Activated naive CD4-positive, alpha-beta T cell treated with anti-CD3 and anti-CD28 coated beads, Interleukin-2, amount 10 ng/mL, durations not matched to agents 7 days and 5 days (primary cell): Measurements from ENCODE around the gene CROCC2.

Source experiments
- CTCF ChIA-PET: fragments of 350-600 bp; sonication (Branson Sonifier 250); formaldehyde crosslinking; loops from one replicate; lab custom pipeline; 2021; ENCODE audit warnings: antibody characterized with exemption; lab: Charles Lee
- DNase-seq: peaks from one replicate; pipeline ENCODE4 v3.0.0-alpha.2; 2020
- H3K27ac Mint-ChIP-seq: one replicate; pipeline ENCODE4 v1.8.0; 2021; ENCODE audit warnings: mild to moderate bottlenecking, moderate library complexity, mixed read lengths
- H3K27me3 Mint-ChIP-seq: one replicate; pipeline ENCODE4 v1.8.0; 2021; ENCODE audit warnings: mild to moderate bottlenecking, mixed read lengths
- H3K36me3 Mint-ChIP-seq: one replicate; pipeline ENCODE4 v1.8.0; 2021; ENCODE audit warnings: mixed read lengths
- H3K4me1 Mint-ChIP-seq: one replicate; pipeline ENCODE4 v1.8.0; 2021; ENCODE audit warnings: mixed read lengths
- H3K4me3 Mint-ChIP-seq: one replicate; pipeline ENCODE4 v1.8.0; 2021; ENCODE audit warnings: mild to moderate bottlenecking, moderate library complexity, mixed read lengths
- H3K9me3 Mint-ChIP-seq: one replicate; pipeline ENCODE4 v1.8.0; 2021; ENCODE audit warnings: mixed read lengths

The CROCC2 gene

DNA sequence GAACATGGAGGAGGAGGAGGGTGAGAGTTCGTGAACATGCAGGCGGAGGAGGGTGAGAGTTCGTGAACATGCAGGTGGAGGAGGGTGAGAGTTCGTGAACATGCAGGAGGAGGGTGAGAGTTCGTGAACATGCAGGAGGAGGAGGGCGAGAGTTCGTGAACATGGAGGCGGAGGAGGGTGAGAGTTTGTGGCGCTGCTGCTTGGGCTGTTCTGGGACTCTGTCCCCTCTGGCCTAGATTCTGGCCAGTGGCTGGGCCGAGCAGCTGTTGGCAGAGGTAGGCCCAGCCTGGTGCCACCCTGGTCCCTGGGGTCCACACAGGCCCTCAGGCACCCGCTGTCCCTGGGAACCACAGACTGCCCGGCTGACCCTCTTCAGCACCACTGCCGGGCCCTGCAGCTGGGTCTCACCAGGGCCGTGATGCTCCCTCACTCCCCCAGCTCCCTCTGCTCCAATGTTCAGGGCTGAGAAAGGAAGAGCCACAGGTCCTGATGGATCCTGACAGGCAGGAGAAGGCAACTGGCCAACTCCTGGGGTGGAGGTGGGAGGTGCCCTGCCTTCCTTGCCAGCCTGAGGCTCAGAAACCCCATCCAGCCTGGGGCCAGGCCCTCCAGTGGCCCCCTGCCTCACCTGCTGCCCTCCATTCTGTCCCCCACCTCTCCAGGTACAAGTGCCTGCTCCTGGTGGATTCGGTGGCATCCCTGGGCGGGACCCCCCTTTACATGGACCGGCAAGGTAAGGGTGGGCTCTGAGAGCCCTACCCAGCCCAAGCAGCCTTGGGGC lies 33.6 kb upstream of the CROCC2 start:
- CTCF ChIA-PET: no interaction called here
- Mint-ChIP-seq H3K27ac (no peak overlapping the region), H3K4me3 (no peak overlapping the region), H3K4me1 (no peaks in the 10 kb centered on the region), H3K36me3 (no peaks in the 10 kb centered on the region), H3K9me3 (no peaks in the 10 kb centered on the region), H3K27me3 (no peaks in the 10 kb centered on the region)
- DNase-seq: no peak

DNA sequence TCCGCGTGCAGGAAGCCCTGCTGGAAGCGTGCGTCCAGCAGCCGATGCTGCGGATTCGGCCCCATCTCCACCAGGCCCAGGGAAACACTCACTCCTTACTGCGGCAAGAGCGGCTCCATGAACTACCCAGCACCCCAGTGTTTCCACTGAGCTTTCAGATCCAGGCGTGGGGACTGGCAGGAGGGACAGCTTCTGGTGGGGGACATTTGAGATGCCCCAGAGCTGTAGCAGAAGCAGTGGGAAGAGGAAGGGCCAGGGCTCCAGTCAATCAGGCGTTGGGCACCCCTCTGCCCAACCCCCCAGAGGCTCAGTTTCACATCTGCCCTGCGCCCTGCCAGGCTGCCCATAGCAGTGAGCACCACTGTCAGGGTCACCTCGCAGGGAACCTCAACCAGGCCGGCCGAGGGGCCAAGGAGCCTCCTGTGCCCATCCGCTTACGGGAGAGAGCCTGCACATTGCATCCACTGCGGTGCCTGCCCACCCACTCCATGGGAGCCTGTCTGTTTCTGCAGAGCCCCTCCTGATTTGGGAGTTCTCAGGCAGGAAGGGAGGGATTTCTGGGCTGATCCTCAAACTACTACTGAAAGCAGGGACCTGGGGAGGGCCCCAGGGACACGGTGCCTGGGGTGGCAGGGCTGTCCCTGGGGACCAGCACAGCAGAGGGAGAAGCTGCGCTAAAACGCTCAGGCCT lies 32.9 kb upstream of the CROCC2 start:
- no peaks in the 10 kb centered on the region for H3K36me3 Mint-ChIP-seq
- H3K4me3 Mint-ChIP-seq: no peak overlapping the region
- no peaks in the 10 kb centered on the region for H3K27me3 Mint-ChIP-seq
- no peak for DNase-seq
- H3K27ac Mint-ChIP-seq: no peak overlapping the region
- CTCF ChIA-PET: no interaction called here
- H3K9me3 Mint-ChIP-seq: no peaks in the 10 kb centered on the region
- H3K4me1 Mint-ChIP-seq: no peaks in the 10 kb centered on the region

DNA sequence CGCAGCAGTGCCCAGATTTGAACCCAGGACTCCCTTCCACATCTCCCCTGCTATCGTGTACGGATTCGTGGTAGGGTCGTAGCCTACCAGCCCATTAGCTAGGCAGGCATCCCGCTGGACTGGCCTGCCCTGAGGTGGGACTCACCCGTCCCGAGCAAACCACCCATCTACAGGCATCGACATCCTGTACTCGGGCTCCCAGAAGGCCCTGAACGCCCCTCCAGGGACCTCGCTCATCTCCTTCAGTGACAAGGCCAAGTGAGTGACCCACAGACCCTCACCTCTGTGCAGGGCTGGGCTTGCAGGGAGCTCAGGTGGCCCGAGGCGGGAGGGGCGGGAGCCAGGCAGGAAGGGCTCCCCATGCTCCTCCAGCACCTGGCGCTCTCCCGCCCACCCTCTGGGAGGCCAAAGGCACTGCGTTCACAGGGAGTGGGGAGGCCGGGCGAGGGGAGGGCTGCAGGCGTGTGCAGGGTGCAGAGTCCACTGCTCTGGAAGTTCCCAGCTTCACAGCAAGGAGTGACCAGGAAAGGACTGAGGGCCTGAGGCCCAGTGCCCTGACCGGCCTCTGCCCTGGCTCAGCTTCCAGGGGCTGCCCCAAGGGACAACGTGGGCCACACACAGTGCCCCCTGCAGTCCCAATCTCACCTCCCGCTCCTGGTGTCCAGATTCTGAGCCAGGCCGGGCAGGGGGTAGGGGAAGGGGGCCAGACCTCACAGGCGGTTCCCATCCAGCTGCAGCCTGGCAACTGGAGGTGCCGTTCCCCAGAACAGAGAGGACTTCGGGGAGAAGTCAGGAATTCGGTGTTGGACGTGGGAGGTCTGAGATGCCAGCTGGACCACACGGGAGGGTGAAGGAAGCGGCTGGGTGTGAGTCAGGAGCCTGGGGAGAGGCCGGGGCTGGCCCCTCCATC lies 32.1 kb upstream of the CROCC2 start:
- CTCF ChIA-PET: interaction anchor here (1.1 kb wide), 1 partner anchor 23 kb away, joined by 3 read pairs; no protein-coding TSS in a partner anchor
- DNase-seq: no peak
- Mint-ChIP-seq H3K9me3 (no peaks in the 10 kb centered on the region), H3K27ac (no peak overlapping the region), H3K27me3 (no peaks in the 10 kb centered on the region), H3K36me3 (no peaks in the 10 kb centered on the region), H3K4me3 (no peak overlapping the region), H3K4me1 (no peaks in the 10 kb centered on the region)

DNA sequence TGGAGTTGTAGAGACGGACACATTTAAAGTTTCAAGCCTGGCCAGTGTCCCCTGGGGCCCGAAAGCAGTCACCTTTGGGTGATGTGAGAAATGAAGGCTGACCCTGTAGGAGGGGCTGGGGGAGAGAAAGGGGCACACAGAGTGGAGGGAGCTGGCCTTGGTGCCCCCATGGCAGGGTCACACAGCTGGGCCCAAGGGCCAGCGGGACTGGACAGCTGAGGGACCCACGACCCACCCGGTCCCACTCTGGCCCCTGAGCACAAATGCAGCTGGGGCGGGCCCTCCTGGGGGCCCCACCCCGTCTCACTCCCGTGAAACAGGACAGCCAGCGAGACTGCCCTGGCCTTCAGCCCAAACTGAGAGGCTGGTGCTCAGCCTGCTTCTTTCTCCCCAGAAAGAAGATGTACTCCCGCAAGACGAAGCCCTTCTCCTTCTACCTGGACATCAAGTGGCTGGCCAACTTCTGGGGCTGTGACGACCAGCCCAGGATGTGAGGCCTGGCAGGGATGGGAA lies 31.4 kb upstream of the CROCC2 start:
- no peak overlapping the region for H3K4me3 Mint-ChIP-seq
- no peaks in the 10 kb centered on the region for H3K9me3 Mint-ChIP-seq
- H3K36me3 Mint-ChIP-seq: no peaks in the 10 kb centered on the region
- H3K27ac Mint-ChIP-seq: no peak overlapping the region
- no peaks in the 10 kb centered on the region for H3K4me1 Mint-ChIP-seq
- no peaks in the 10 kb centered on the region for H3K27me3 Mint-ChIP-seq
- CTCF ChIA-PET: interaction anchor here (1.1 kb wide), 1 partner anchor 24 kb away, joined by 3 read pairs; no protein-coding TSS in a partner anchor
- no peak for DNase-seq

DNA sequence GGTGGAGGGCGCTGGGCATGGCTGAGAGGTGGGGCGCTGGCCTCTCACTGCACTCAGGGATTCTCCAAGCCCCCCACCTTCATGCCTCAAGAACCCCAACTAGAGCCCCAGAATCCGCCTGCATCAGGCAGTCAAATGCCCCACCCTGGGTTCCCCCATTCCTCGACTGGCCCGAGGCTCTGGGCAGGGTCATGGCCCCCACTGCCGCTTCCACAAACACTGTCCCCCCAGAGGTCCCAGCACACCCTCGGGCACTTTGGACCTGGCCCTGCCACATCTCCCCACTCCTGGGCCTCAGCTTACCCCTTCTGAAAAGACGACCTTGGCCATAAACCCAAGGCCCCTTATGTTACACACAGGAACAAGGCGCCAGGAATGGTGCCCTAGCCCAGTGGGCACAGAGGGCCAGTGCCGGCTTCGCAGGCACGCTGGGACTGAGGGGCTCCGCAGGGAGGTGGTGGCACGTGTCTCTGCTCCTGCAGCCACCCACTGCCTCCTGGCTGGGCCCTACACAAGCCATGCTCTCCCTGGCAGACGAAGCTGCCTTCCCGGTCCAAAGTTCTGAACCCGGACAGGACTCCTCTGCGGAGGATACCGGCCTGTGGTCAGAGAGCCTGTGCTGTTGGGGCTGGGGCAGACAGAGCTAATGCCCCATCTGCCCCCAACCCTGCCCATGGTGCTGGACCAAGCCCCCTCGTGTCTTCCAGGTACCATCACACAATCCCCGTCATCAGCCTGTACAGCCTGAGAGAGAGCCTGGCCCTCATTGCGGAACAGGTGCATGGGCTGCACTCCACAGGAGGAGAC lies 30.7 kb upstream of the CROCC2 start:
- CTCF ChIA-PET: no interaction called here
- DNase-seq: no peak
- Mint-ChIP-seq H3K9me3 (no peaks in the 10 kb centered on the region), H3K4me1 (no peaks in the 10 kb centered on the region), H3K36me3 (no peaks in the 10 kb centered on the region), H3K27me3 (no peaks in the 10 kb centered on the region), H3K4me3 (no peak overlapping the region), H3K27ac (no peak overlapping the region)

DNA sequence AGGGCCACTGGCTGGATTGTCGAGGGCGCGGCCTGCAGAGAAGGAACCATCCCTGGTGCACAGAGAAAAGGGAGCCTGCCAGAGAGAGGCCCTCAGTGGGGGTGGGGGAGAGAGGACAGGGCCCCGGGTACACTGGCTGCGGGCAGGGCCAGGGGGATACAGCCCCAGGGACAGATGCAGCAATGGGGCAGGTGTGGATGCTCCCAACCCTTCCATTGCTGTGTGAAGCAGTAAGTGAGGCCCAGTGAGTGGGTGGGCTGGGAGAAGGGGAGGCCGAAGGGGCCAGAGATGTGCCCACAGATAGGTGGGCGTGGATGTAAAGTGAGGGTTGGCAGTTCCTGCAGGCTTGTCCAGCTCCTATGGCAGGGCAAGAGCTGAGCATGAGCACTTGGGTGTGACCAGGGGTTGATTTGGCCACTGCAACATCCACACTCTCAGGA lies 30.1 kb upstream of the CROCC2 start:
- H3K4me3 Mint-ChIP-seq: no peak overlapping the region
- no peak for DNase-seq
- no peaks in the 10 kb centered on the region for H3K9me3 Mint-ChIP-seq
- no peaks in the 10 kb centered on the region for H3K36me3 Mint-ChIP-seq
- H3K4me1 Mint-ChIP-seq: no peaks in the 10 kb centered on the region
- H3K27me3 Mint-ChIP-seq: no peaks in the 10 kb centered on the region
- CTCF ChIA-PET: no interaction called here
- no peak overlapping the region for H3K27ac Mint-ChIP-seq

DNA sequence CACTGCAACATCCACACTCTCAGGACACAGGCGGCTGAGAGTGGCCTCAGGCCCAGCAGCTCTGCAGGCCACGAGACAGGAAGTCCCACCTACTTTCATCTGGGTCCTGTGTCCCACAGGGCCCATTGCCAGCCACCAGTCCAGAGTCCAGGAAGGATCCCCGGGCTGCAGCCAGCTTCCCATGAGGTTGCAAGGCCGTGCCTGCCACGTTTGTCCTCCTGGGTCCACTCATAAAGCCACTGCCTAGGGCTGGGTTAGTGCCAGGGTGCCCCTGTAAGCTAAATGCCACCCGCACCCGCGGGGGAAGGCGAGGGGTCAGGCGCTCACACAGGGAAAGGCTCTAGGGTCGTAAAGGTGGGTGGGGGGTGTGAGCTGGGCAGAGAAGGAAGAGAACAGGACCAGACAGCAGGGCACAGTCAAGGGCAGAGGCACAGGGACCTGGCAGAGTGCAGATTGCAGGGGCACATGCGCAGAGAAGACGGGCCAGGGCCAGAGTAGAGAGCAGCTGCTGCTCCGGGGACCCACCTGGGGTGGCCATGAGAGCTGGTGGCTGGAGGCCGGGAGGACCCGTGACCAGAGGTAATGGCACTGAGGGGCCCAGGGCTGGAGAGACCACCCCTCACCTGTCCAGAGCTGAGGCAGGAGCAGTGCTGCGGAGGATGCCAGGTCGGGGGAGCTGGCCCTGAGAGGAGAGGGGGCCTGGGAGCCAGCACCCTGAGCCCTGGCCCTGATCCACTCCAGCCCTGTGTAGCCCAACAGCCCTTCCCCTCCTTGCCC lies 29.5 kb upstream of the CROCC2 start:
- Mint-ChIP-seq H3K27ac (no peak overlapping the region), H3K27me3 (no peaks in the 10 kb centered on the region), H3K9me3 (no peaks in the 10 kb centered on the region), H3K4me3 (no peak overlapping the region), H3K4me1 (no peaks in the 10 kb centered on the region), H3K36me3 (no peaks in the 10 kb centered on the region)
- no peak for DNase-seq
- CTCF ChIA-PET: no interaction called here

DNA sequence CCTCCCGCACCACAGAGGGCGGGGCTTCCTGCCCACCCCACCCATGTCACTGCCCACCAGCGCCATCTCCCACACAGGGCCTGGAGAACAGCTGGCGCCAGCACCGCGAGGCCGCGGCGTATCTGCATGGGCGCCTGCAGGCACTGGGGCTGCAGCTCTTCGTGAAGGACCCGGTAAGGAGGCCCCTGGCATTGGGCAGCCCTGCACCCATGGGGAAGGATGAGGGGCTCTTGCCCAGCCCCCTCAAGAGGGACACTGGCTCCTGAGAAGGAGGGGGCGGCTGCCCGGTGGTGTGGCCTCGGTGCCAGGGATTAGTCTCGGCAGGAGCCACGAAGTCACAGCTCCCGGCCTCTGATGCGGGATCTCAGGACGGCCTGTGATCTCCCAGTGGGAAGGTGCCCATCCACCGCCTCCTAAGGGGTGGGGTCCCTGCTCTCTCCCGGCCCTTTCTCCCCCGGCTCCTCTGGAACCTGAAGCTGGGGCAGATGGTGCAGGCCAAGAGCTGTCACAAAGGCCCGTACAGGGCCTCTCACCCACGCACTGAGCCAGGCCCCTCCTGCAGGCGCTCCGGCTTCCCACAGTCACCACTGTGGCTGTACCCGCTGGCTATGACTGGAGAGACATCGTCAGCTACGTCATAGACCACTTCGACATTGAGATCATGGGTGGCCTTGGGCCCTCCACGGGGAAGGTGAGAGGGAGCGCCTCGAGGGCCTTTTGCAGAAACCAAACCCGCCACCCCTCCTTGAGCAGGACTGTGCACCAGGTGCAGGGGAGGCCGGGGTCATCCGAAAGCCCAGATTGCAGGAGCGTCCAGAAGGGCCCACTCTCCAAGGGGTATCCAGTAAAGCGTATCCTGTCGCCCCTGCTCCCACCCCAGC lies 28.4 kb upstream of the CROCC2 start:
- Mint-ChIP-seq H3K36me3 (no peaks in the 10 kb centered on the region), H3K4me3 (no peak overlapping the region), H3K27me3 (no peaks in the 10 kb centered on the region), H3K9me3 (no peaks in the 10 kb centered on the region), H3K4me1 (no peaks in the 10 kb centered on the region), H3K27ac (no peak overlapping the region)
- no peak for DNase-seq
- CTCF ChIA-PET: no interaction called here

DNA sequence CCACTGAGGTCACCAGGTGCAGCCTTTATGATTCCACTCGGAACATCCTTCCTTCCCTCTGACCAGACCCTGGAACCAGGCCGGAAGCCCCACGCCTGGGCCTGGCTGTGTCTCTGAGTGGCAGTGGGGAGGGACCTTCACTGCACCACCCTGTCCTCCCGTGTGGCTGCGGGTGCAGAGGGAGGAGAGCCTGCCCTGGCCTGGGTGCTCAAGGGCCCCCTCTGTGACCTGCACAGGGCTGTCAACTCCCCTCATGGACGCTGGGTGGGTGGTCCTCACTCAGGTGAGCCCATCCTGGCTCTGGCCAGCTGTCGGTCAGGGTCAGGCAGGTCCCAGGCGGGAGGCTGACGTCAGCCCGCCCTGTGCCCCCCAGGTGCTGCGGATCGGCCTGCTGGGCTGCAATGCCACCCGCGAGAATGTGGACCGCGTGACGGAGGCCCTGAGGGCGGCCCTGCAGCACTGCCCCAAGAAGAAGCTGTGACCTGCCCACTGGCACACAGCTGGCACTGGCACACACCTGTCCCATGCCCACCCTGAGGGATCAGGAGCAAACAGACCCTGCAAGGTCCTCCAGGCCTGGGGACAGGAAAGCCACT lies 27.7 kb upstream of the CROCC2 start:
- CTCF ChIA-PET: no interaction called here
- Mint-ChIP-seq H3K4me3 (no peak overlapping the region), H3K36me3 (no peaks in the 10 kb centered on the region), H3K27me3 (no peaks in the 10 kb centered on the region), H3K4me1 (no peaks in the 10 kb centered on the region), H3K27ac (no peak overlapping the region), H3K9me3 (no peaks in the 10 kb centered on the region)
- no peak for DNase-seq

DNA sequence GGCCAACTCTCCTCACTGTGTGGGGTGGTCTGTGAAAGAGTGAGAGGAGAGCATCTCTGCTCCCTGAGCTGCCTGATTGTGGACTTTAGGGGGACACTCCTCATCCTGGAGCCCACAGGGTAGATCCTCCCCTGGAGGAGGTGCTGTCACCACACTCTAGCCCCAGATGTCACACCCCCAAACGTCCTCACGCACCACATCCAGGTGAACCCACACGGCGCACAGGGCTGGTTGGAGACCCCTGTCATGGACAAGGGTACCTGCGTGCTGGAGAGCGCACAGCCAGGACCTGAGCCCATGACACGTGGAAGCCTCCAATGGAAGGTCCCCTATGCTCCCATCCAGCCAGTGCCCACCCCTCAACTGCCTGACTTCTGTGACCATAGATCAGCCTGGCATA lies 27.0 kb upstream of the CROCC2 start:
- DNase-seq: no peak
- Mint-ChIP-seq H3K36me3 (no peaks in the 10 kb centered on the region), H3K27ac (no peak overlapping the region), H3K9me3 (no peaks in the 10 kb centered on the region), H3K27me3 (no peaks in the 10 kb centered on the region), H3K4me3 (no peak overlapping the region), H3K4me1 (no peaks in the 10 kb centered on the region)
- CTCF ChIA-PET: no interaction called here

DNA sequence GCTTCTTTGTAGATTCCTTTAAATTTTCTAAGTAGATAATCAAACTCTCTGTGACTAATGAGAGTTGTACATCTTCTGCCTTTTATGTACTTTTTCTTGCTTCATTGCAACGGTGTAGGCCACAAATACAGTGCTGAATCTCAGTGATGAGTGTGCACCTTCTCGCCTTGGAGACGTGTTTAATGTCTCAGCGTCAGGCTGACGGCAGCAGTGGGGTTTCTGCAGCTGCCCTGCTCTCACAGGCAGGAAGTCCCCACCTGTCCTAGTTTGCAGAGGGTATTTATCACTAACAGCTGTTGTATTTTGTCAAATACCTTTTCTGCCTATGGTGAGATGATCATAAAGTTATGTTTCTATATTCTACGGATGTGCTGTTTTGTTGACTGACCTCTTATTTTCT lies 24.2 kb upstream of the CROCC2 start:
- DNase-seq: no peak
- CTCF ChIA-PET: no interaction called here
- Mint-ChIP-seq H3K27me3 (no peaks in the 10 kb centered on the region), H3K4me3 (no peak overlapping the region), H3K9me3 (no peaks in the 10 kb centered on the region), H3K27ac (no peak overlapping the region), H3K36me3 (no peaks in the 10 kb centered on the region), H3K4me1 (no peaks in the 10 kb centered on the region)

DNA sequence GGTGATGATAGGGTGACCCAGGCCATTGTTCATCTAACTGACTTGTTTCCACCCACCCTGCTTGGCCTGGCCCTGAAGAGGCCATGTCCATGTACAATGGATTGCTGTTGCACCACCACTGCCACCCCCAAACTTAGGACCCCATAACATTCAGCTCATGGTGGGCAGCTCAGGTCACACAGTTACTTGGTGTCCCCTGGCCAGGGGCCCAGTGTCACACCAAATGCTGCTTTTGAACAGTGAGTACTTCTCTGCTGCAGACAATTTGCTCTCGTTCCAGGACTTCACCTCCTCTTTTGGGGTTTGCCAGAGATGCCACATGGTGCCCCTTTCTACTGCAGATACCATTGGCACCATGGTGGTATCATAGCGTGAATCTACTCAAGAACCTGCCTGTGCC lies 21.9 kb upstream of the CROCC2 start:
- Mint-ChIP-seq H3K4me1 (no peaks in the 10 kb centered on the region), H3K27ac (no peak overlapping the region), H3K4me3 (no peak overlapping the region), H3K36me3 (no peaks in the 10 kb centered on the region), H3K9me3 (no peaks in the 10 kb centered on the region), H3K27me3 (no peaks in the 10 kb centered on the region)
- CTCF ChIA-PET: no interaction called here
- DNase-seq: no peak
